ENCODE measurements around the gene GK. TPM values are rescaled to one million over a fixed set of nuclear protein-coding genes. Genes with fewer than 3 reads are reported as not detected.
"Not testable (repeated sequence)": the region's sequence is repeated elsewhere in the genome, so short reads cannot be mapped to it uniquely, and the experiment has no call there.

GK gene
- total RNA-seq, 1 experiment from 2014 or later: 9.6 TPM

DNA sequence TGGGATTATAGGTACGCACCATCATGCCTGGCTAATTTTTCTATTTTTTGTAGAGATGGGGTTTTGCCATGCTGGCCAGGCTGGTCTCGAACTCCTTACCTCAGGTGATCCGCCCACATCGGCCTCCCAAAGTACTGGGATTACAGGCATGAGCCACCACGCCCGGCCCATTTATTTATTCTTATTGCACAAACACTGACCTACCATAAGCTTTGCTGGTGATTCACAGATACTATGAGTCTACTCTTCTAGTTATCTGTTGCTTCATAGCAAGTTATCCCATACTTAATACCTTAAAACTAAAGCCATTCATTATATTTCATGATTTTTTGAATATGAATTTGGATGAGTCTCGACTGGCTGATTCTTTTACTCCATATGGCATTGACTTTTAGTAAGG lies 120.5 kb downstream of the GK start:
- in situ Hi-C loops (cut with HindIII; ENCODE audit: low pct_unique_long_range_greater_than_20kb, low sequenced_read_pairs); DNase-seq (ENCODE audit: low read depth, low spot score): not testable (repeated sequence)

DNA sequence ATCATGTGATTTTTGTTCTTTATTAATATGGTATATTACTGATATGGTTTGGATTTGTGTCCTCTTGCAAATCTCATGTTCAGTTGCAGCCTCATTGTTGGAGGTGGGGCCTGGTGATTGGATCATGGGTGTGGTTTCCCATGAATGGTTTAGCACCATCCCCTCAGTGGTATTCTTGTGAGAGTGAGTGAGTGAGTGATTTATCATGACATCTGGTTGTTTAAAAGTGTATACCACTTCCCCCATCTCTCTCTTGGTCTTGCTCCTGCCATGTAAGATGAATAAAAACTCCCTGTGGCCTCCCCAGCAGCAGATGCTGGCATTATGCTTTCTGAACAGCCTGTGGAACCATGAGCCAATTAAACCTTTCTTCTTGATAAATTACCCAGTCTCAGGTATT lies 124.4 kb downstream of the GK start:
- in situ Hi-C loops (cut with HindIII; ENCODE audit: low pct_unique_long_range_greater_than_20kb, low sequenced_read_pairs): no loop called here
- no peak for DNase-seq (ENCODE audit: low read depth, low spot score)

DNA sequence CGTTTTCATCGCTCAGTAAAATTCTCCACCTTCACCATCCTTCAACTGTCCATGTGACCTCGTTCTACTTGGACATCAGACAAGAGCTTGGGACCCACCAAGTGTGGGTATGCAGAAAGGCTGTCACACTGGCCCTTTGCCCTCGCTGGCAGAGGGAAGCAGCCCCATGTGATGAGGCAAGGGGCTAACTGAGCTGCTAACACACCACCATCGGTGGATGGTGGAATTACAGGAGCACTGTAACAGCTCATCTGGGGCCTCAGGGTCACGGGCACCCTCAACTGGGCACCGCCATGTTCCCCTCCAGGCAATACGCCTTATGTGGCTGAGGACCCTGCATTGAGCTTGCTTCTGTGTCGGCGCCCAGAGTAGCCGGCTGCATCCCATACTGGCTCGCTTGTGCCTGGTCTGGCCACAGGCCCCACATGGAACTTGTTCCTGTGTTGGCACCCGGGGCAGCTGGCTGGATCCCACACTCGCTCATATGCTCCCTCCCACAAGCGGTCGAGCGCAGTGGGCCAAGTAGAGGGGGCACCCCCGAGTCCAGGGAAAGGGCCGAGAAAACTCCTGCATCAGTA lies 126.3 kb downstream of the GK start:
- DNase-seq (ENCODE audit: low read depth, low spot score): peak; percentile 4
- in situ Hi-C loops (cut with HindIII; ENCODE audit: low pct_unique_long_range_greater_than_20kb, low sequenced_read_pairs): no loop called here

Small RNA genes lying within 50 kb of the gene (small RNA-seq; reads per million reads assigned to genes)
- 0 reads per million in 2 experiments for gene CKS1BP6

Other genes starting within 250 kb of the GK start
- gene TASL, start 75.7 kb upstream of the GK start, total RNA-seq (2014; rRNA removed; shearing (Covaris generic)): not detected in 2 replicates
- 28.0 and 29.4 TPM in 2 replicates for gene TAB3, start 235.8 kb downstream of the GK start, total RNA-seq (2014; rRNA removed; shearing (Covaris generic))